ENCODE measurements around the gene CELA1. TPM values are rescaled to one million over a fixed set of nuclear protein-coding genes. Genes with fewer than 3 reads are reported as not detected.

The CELA1 gene
- total RNA-seq, 4 donors from 2014 or later, result not detected

DNA sequence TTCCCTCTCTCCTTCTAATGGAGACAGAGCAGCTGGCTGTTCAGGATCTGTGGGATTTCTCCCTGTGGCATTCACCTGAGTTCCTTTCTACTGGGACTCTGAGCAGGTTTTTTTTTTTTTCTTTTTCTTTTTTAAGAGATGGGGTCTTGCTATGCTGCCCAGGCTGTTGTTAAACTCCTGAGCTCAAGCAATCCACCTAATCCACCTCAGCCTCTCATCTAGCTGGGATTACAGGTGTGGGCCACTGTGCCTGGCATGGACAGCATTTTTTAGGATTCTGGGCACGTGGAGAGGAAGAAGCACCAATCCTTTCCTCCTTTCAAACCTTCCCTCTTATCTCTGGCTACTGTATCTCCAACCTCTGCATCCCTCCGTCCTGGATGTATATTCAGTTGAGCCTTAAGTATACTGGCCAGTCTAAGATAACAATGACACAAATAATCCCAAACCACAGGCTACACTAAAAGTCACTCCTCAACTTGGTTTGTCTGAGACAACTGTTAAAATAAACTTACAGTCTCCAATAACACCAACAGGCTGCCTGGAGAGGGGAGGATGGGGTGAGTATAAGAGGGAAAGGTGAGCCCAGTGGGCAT is 16.4 kb upstream of the CELA1 start:
- no peaks in the 10 kb centered on the region for H3K4me1 ChIP-seq
- intact Hi-C loops (cut with DNase I), result no loop called here
- TF ChIP-seq, protein P1, sequence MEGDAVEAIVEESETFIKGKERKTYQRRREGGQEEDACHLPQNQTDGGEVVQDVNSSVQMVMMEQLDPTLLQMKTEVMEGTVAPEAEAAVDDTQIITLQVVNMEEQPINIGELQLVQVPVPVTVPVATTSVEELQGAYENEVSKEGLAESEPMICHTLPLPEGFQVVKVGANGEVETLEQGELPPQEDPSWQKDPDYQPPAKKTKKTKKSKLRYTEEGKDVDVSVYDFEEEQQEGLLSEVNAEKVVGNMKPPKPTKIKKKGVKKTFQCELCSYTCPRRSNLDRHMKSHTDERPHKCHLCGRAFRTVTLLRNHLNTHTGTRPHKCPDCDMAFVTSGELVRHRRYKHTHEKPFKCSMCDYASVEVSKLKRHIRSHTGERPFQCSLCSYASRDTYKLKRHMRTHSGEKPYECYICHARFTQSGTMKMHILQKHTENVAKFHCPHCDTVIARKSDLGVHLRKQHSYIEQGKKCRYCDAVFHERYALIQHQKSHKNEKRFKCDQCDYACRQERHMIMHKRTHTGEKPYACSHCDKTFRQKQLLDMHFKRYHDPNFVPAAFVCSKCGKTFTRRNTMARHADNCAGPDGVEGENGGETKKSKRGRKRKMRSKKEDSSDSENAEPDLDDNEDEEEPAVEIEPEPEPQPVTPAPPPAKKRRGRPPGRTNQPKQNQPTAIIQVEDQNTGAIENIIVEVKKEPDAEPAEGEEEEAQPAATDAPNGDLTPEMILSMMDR (IDR thresholded peaks at IDR 0.05), result no peak
- TF ChIP-seq POLR2A (IDR thresholded peaks at IDR 0.05), result no peak
- no peak overlapping the region for H3K4me3 ChIP-seq
- no peak for DNase-seq
- no peaks in the 10 kb centered on the region for H3K9me3 ChIP-seq
- 73 to 81% methylated on average over 1 to 2 of the region's 2 CpGs for WGBS, 2 donors
- H3K27me3 ChIP-seq, result no peaks in the 10 kb centered on the region
- no peak overlapping the region for H3K27ac ChIP-seq
- peaks cover 0 to 9% (median 0%) of the 10 kb centered on the region in 3 donors for H3K36me3 ChIP-seq

DNA sequence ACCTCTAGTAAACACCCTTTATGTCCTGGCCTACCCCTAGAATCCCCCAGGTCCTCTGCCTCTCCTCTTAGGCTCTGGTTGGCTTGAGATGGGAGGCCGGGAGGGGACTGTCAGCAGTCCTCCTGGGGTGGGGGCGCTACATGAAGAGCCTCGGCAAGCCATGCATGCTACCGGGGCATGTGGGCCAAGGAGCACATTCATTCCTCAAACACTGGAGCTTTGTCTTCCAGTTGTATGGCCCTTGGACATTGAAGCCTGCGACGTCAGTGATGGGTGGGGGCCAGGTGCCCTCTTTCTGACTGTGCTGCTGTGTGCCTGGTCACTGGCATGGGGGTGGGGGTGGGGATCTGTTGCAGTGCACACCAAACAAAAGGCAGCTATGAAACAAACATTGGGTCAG is 15.8 kb upstream of the CELA1 start:
- Histone ChIP-seq H3K9me3 (no peaks in the 10 kb centered on the region), H3K4me1 (no peaks in the 10 kb centered on the region), H3K36me3 (peaks cover 0 to 12% (median 0%) of the 10 kb centered on the region in 3 donors), H3K27ac (no peak overlapping the region), H3K27me3 (no peaks in the 10 kb centered on the region), H3K4me3 (no peak overlapping the region)
- intact Hi-C loops (cut with DNase I), result no loop called here
- TF ChIP-seq, protein P1 (IDR thresholded peaks at IDR 0.05), result no peak
- TF ChIP-seq POLR2A (IDR thresholded peaks at IDR 0.05), result no peak
- WGBS, 2 donors, result 100% methylated on average over 2 of the region's 6 CpGs
- DNase-seq, result no peak

DNA sequence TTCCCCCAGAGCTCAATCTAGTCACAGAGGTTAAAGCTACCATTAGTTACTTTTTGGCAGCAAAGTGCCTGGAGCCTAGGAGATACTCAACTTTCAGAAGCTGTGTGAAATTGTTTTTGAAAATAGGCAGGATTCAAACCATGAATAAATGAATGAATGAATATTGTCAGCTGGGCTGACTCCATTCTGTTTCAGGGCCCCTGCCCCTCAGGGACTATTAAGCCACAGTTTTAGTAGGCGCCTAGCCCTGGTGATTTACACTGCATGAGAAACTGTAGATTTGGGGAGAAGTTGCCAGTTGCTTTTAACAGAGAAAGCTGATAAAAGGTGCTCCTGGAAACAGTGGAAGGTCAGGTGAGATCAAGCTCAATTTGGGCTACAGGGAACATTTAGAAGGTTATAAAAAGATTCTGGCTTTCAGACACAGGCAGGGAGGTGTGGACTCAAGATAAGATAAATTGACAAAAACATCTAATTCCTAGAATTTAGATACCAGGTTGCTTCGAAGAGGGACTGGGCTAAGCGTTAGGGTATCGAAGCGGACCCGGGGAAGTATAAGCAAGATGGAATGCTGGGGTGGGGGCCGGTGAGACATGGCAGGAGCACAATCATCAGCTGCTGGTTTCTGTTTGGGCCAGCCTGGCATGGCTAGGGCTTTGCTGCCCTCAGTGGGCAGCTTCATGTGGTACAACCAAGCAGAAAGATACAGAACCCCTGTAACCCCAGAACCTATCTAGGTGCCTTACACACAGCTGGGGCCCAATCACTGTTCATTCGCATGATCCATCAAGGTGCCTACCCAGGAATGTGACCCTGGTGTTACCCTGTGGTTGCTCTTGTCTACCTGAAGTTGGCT is 14.9 kb upstream of the CELA1 start:
- WGBS, 2 donors, result 78 to 87% methylated on average over 7 to 8 of the region's 8 CpGs
- no peak overlapping the region for H3K4me3 ChIP-seq
- H3K27me3 ChIP-seq, result no peaks in the 10 kb centered on the region
- TF ChIP-seq, protein P1 (IDR thresholded peaks at IDR 0.05), result no peak
- no peak for TF ChIP-seq POLR2A (IDR thresholded peaks at IDR 0.05)
- H3K36me3 ChIP-seq, result peaks cover 0 to 12% (median 0%) of the 10 kb centered on the region in 3 donors
- intact Hi-C loops (cut with DNase I), result no loop called here
- H3K4me1 ChIP-seq, result no peaks in the 10 kb centered on the region
- H3K9me3 ChIP-seq, result no peaks in the 10 kb centered on the region
- no peak overlapping the region for H3K27ac ChIP-seq
- no peak for DNase-seq

DNA sequence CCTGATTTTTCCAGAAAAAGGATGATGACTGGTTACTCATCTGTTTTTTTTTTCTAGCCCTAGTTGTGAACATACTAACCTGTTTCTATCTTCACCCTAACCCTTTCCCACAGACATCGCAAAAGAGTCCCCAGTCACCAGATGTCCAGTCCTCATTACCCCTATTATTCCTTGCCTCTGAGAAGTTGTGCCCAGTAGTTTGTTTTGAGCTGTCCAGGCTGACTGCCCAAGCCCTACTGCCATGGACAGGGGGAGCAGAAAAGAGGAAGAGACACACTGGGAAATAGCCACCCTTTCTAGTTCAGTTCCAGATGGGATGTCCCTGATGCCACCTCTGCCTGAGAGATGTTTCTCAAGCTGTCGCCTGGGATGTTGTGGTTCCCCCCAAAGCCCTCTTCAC is 13.8 kb upstream of the CELA1 start:
- Histone ChIP-seq H3K4me3 (no peak overlapping the region), H3K4me1 (no peaks in the 10 kb centered on the region), H3K27ac (no peak overlapping the region), H3K36me3 (peaks cover 0 to 12% (median 0%) of the 10 kb centered on the region in 3 donors), H3K27me3 (no peaks in the 10 kb centered on the region), H3K9me3 (no peaks in the 10 kb centered on the region)
- intact Hi-C loops (cut with DNase I), result no loop called here
- DNase-seq, result no peak
- 82 to 89% methylated on average over 2 of the region's 2 CpGs for WGBS, 2 donors
- no peak for TF ChIP-seq POLR2A (IDR thresholded peaks at IDR 0.05)
- TF ChIP-seq, protein P1 (IDR thresholded peaks at IDR 0.05), result no peak

DNA sequence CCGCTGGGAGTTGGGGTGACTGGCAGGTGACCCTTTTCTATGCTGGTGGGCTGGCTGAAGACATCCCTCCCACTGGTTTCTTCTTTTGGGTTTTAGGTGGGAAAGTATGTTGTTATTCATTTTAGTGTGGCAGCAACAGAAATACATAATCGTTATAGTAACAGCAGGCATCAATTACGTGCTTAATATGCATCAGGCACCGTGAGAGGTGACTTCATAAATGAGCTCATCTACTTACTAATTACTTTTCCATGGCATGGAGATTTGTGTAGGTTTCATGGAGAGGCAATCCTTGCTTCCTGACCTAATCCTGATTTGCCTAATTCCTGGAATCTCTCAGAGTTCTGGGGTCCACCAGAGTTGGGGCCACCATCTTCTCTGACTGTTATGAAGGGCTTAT is 13.4 kb upstream of the CELA1 start:
- TF ChIP-seq POLR2A (IDR thresholded peaks at IDR 0.05), result no peak
- TF ChIP-seq, protein P1 (IDR thresholded peaks at IDR 0.05), result no peak
- no peak for DNase-seq
- Histone ChIP-seq H3K9me3 (no peaks in the 10 kb centered on the region), H3K4me1 (no peaks in the 10 kb centered on the region), H3K36me3 (peaks cover 0 to 12% (median 0%) of the 10 kb centered on the region in 3 donors), H3K27me3 (no peaks in the 10 kb centered on the region), H3K27ac (no peak overlapping the region), H3K4me3 (no peak overlapping the region)
- 87 to 94% methylated on average over 4 of the region's 4 CpGs for WGBS, 2 donors
- intact Hi-C loops (cut with DNase I), result no loop called here
